Measurements from ENCODE around the gene ZNF329.

Gene ZNF329

DNA sequence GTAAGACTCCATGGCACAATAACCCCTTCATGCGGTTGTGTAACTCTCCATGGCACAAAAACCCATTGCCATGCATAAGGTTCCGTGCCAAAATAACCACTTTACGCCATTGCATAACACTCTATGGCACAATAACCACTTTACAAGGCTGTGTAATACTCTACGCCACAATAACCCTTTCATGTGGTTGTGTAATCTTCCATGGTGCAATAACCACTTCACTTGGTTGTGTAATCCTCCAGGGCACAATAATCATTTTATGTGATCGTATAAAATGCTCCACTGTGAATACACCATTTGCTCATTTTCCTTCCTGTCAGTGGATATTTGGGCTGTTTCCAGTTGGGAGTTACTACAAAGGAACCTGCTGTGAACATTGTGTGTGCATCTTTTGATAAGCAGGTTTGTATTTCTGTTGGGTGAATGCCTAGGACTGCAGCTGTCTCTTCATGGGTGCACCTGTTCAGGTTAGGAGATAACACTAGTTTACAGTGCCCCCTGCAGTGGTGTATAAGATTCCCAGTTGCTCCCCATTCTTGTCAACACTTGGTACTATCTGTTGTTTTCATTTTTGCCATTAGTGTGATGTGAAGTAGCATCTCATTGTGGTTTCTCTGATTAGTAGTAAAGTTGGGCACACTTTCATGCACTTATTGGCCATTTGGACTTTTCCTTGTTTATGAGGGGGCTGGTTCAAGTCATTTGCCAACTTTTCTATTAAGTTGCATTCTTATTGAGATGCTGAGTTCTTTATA, 31.4 kb downstream of the ZNF329 start:
- no peak for DNase-seq

DNA sequence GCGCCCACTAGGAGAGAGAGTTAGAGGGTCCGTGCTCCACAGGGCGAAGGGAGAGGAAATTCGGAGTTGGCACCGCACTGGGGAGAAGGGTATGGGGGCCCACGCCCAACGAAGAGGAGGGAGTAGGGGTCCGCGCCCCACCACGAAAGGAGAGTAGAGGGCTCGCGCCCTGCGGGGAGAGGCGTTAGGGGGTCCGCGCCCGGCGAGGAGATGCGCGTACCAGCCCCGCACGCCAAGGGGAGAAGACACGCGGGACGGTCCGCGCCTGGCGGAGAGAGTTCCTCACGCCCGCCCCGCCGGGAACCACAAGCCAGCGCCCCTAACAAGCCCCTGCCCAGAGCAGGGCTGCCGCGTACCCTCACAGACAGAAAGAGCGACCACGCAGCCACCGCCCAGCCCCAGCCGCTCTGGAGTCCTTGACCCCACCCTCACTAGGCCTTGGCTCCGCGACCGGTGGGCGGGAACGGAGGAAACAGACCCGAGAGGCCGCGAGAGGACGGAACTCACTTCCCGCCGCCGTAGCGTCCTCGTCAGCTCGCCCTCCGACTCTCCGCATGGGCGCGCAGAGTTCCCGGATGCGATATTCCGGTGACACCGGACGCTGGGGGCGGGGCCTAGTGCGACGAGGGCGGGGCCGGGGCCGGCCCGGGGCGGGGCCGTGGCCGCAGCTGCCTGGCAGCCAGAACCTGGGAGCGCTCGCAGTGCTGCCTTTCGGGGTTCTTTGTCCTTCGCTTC, 32.6 kb downstream of the ZNF329 start:
- DNase-seq, result no peak

DNA sequence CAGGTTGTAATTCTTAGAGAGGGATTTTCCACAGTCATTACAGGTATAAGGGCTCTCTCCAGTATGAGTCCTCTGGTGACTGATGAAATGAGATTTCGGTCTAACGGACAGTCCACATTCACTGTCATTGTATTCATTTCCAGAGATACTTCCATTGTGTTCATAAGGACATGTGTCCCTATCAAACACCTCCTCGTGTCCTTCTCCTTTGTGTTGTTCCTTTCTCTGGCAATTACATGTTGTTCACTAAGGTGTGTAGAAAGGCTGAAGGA, 42.1 kb downstream of the ZNF329 start:
- no peak for DNase-seq

DNA sequence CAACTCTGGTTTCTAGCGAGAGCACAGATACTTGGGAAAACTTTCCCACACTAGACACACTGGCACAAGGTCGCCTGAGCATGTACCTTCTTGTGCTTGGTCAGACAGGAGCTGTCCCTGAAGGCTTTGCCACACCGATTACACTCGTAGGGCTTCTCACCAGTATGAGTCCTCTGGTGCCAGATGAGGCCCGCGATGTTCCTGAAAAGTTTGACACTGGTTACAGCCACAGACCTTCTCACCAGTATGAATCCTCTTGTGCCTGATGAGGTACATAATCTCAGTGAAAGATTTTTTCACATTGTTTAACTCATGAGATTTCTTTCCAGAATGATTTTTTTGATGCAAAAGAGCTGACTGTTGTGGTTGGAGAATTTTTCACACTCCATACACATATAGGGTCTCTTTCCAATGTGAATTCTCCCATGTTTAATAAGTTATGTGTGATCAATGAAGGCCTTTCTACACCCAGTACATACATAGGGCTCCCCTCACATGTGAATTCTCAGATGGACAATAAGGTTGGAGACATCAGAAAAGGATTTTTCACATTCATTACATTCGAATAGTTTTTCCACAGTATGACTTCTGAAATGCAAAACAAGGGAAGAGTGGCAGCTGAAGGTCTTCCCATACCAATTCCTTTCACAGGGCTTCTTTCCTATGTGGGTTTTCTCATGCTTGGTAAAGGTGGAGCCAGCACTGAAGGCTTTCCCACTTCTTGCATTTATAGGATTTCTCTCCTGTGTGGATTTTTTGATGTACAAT, 42.6 kb downstream of the ZNF329 start:
- no peak for DNase-seq

DNA sequence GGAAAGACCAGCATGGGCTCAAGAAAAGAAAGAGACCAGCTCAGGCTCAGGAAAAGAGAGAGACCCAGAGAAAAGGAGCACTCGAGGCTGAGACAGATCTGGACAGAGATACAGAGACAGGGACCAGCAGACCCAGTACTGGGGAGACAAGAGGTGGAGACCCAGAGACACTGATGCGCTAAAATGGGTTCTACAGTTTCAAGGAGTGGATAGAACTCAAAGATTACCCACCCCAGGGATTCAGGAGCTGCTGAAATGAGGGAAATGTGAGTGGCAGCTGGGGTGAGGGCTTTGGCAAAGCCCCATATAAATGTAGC, 51.9 kb downstream of the ZNF329 start:
- no peak for DNase-seq

DNA sequence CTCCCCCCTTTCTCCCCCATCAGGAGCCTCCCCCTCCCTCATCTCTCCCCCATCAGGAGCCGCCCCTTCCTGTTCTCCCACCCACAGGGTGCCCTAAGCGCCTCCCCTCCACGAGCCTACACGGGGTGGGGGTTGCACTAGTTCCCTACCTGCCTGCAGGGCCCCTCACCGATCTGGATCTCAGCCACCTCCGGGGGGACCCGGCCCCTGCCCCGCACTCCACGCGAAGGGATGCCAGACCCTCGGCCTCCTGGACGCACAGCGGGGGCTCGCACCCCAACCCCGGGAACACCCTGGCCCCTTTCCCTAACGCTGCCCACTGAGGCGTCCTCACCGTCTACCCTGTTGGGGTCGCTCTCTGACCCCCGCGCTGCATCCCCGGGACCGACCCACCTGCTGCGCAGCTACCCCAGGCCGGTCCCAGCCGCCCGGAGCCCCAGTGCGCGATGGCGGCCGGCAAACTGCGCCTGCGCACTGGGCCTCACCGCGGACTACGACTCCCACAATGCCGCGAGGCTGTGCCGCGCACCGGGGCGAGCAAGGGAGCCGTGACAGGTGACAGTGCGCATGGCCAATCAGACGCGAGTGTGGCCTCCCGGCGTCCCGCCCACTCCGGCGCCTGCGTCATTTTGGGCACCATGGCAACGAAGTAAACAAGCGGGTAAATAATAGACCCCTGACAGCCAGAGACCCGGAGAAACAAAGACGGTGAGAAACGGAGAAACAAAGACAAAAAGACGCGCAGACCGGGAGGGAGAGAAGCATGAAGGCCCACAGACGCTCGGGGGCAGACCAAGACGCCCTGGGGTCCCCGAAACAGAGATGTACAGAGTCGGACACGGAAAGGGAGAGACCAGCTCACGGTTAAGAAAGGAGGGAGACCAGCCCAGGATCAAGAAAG, 52.6 kb downstream of the ZNF329 start, which contains the start of gene ZSCAN18:
Gene ZSCAN18 (minus strand): TSS at position 451 of the 901 bp plus-strand sequence. CDS start 7,964 bp downstream, outside the sequence.
- peak; percentile 91 to 95 for DNase-seq

DNA sequence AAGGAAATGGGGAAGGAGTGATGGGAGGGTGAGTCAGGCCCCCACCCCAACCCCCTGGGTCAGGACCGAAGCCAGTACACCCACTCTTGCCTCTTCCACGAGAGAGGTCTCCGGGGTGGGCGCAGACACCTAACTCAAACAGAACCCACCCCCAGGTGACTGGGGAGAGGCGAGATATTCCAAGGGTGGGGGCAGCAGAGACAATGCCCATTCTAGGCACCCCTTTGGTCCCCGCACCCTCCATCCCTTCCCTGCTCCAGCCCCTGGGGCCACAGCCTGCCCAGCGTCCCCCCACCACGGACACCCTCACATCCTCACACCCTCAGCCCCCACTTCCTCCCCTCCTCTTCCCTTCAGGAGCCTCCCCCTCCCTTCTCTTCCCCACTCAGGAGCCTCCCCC, 53.2 kb downstream of the ZNF329 start:
- no peak for DNase-seq

DNA sequence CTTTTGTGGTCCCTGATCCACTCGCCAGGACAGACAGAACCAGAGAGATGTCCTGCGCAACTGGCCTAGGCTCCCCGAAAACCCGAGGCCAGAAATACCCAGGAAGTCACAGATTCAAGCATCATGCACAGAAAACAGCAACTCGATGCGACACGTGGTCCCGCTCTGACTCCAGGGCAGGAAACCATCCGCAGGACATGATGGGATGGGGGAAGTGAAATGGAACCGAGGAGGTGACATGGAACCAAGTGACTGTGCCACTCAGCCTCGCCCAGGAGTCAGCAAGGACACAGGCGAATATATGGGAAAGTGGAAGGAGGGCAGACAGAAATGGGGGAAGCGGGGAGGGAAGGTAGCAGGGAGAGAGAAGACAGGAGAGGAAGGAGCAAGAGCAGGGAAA, 53.7 kb downstream of the ZNF329 start:
- no peak for DNase-seq

DNA sequence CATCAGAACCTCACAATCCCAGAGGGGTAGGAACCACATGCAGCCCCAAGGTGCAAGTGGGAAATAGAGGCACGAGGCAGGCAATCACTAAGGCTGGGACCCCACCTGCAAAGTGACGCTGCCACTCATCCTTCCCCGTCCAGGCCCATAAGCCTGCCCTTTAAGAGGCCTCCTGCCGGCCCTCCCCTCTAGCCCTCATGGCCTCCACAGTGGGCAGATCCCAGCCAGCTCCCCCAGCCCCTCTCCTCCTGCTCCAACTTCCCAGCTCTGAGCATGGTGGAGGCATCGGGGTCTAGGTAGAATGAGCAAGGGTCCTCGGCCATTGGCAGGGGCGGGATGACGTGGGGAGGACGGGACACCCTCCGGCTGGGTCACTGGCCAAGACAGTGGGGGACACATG, 55.3 kb downstream of the ZNF329 start:
- DNase-seq, result no peak

DNA sequence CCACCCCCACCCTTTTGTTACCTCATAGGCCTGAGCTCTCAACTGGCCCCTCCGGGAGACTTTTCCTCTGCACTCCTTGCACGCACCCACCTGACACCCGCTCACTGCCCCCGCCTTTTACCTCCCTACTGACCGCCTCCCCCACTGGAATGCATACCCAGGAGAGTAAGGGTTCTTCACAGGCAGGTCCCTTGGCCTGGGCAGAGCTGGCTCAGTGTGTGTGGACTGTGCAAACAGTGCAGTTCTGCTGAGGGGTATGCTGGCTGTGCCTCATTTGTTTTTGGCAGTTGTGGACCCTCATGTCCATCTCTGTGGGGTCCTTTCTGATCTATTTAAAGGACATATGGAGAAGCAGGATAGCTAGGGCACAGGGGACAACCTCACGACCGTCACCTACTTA, 57.5 kb downstream of the ZNF329 start:
- DNase-seq, result no peak

DNA sequence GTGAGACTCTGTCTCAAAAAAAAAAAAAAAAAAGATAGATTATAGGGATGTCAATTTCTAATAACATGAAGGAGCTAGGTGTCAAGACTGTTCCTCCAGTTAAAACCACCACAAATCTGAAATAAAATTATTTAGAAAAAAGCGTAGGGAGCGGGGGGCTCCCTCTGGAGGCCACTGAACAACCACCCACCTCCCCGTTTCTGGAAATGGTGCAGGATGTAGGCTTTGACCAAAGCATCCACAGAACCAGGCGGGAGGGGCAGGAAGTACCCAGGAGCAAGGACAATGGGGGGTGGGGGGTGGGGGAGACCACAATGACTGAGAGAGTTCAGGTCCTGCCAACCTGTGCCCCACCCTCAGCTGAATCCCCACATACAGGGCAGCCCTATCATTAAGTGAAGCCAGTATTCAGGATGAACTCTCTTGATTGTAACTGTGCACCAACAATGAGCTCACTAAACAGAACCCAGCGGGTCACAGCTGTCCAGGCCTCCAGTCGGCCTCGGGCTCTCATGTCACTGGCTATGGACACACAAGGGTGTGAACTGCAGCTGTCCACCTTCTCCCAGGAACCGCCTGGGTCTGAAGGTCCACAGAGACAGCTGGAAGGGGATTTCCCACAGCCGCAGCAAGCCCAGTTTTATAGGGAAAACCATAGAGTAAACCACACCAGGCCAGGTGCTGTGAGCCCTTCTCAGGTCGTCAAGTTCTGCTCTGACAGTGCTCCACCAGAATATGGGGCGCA, 59.2 kb downstream of the ZNF329 start:
- DNase-seq, result no peak

DNA sequence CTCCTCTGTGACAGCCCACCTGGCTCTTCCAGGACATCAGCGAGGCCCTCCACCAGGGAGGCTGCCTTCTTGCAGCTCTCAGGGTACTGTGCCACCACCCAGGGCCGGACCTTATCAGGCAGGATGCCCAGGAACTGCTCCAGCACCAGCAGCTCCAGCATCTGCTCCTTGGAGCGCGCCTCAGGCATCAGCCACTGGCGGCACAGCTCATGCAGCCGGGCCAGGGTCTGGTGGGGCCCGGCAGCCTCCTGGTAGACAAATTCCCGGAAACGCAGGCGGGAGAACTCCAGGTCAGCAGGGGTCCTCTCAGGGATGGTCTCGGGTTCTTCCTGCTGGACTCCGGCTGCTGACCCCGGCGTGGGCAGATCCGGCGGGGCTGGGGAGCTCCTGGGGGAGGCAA, 60.7 kb downstream of the ZNF329 start:
- no peak for DNase-seq

DNA sequence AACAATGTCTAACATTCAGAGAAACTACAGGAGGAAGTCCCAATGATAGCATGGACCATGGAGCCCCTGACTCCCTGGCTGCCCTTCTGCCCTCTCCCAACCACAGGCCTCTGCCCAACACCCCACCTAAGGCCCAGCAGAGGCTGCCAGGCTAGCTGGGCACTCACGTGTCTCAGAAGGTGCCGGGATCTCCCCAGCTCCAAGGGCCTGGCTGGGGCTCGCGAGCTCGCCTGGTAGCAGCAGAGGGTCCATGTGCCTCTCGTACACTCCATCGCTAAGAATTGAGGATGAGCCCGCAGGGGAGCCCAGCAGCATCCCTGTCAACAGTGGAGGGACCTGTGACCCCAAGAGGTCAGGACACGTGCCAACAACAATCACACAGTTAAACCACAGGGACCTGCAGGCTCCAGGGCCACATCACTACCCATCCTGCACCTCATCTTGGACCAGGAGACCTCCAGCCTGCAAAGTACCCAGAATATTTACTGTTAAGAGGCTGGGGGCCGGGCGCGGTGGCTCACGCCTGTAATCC, 62.0 kb downstream of the ZNF329 start:
- DNase-seq, result no peak

DNA sequence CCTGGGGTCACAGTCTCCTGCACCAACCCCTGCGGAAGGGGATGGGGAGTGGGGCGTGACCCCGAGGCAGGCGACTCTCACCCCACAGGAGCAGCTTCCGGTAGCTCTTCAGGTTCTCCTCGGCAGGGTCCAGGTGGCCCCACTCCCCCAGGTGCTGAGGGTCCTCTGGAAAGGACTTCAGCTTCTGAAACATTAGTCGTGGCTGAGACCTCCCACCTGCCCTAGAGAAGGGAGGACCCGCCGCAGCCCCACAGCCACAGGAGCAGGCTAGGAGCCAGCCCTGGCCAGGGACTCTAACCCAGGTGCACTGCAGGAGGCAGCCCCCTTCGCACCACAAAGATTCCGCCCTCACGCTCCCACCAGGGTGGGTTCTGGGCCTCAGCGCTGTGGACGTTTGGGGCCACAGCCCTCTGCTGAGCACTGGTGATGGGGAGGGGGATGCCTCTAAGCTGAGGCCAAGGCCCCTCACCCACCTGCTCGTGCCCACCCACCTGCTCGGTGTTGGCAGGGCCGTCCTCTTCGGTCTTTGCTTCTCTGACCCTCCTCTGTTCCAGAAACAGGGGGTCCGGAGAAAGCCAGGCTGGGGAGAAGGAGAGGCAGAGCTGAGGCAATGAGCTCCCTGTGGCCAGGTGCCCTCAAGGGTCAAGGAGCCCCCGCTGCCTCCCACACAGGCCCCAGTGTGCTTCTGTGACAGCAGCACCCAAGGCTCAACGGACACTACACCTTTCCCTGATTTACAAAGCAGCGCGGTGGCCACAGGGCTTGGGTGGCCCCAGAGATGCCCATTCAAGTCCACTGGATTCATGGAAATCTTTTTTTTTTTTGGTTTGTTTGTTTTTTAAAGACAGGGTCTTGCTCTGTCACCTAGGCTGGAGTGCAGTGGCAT, 63.5 kb downstream of the ZNF329 start:
- DNase-seq, result no peak

DNA sequence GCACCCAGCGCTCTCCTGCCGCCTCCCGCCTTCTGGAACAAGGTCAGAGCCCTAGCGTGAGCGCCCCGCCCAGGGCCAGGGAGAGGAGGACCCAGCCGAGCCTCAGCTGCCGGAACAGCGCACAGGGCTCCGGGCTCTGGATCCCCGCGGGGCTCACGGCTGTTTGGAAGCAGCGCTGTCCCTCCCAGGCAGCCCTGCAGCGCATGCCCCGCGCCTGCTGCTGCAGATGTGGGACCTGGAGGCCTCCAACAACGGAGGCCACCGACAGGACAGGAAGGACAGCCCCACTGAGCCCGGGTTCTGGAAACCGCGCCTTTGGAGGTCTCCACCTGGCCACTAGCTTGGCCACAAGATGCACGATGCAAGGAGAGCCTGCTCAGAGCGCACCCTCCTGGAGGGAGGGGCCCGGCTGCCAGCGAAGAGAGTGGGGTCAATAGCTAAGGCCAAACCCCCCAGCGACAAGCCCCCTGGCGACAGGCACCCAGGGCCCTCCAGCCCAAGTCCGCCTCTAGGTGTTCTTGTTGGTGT, 65.2 kb downstream of the ZNF329 start:
- no peak for DNase-seq

DNA sequence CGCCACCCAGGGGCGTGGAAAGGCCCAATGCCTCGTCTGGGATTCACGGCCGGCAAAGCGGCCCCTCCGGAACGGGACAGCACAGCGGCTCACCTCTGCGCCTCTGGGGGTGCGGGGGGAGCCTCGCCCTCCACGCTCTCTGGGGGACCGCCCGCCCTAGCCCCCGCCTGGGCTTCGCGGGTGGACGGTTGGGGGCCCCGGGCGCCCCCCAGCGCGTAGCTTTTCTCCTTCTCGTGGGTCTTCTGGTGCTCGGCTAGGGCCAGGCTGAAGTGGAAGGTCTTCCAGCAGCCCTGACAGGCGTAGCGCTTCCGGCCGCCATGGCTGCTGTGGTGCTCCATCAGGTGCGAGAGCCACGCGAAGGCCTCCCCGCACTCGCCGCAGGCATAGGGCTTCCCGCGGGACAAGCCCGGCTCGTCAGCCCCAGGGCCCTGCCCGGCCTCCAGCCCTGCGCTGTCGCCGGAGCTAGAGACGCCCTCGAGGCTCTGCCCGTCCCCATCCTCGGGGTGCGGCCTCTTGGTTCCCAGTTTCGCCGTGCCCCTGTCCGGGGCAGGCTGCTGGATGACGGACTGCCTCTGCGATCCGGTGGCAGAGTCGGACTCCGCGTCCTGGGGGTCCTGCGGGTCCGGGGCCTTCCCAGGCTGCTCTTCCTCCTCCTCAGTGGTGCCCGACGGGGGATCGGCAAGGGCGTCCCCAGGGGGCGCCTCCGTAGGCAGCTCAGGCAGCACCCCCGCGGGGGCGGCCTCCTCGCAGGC, 65.8 kb downstream of the ZNF329 start:
- no peak for DNase-seq

DNA sequence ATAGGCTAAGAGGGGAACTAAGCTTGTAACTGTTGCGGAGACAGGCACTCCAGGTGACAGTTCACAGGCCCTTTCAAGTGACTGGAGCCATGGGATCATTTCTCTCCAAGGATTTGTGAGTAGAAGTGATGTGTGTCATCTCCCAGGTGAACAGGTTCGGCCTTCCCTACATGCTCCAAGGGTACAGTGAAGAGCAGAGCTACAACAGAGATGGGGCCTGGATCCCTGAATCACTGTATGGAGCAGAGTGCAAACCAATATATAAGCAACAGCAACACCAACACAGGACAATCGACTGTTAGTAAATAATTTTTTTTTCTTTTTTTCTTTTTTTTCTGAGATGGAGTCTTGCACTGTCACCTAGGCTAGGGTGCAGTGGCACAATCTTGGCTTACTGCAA, 67.6 kb downstream of the ZNF329 start:
- DNase-seq, result no peak

DNA sequence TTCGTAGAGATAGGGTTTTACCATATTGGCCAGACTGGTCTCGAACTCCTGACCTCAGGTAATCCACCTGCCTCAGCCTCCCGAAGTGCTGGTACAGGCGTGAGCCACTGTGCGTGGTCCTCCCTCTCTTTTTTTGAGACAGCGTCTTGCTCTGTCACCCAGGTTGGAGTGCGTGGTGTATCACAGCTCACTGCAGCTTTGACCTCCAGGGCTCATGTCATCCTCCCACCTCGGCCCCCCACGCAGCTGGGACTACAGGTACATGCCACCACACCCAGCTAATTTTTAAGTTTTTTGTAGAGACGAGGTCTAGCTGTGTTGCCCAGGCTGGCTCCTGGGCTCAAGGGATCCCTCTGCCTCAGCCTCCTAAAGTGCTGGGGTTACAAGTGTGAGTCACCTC, 70.8 kb downstream of the ZNF329 start:
- DNase-seq, result no peak

All from inflammatory macrophage (primary cell).